Body of pancreas (tissue), 4 donors: ENCODE measurements around the gene KIF22. TPM values are rescaled to one million over a fixed set of nuclear protein-coding genes. Genes with fewer than 3 reads are reported as not detected.
A peak's percentile ranks its signal among the peaks of the same experiment; 100 is the strongest.

Source experiments
- ATAC-seq: fragments of 150-250 bp; one replicate; pipeline ENCODE4 v1.9.1; 2016
- DNase-seq, 4 donors: peaks; one replicate each; pipeline ENCODE4 v3.0.0-alpha.2; 2019
- H3K27ac ChIP-seq, 4 donors: fragments of 200-600 bp; sonication (generic); 1 replicate in 3 of 4; 2 replicates in 1 of 4; pipeline versions ENCODE4 v1.5.1 to v1.6.1; 2016 to 2019; ENCODE audit warnings: mild to moderate bottlenecking in 1 of 4, mixed read lengths in 1 of 4, moderate library complexity in 1 of 4
- H3K27me3 ChIP-seq, 2 donors: fragments of 200-600 bp; sonication (generic); one replicate each; pipeline ENCODE4 v1.6.0; 2016; ENCODE audit warnings: mild to moderate bottlenecking in 1 of 2
- H3K36me3 ChIP-seq, 2 donors: fragments of 200-600 bp; sonication (generic); replicated peaks in 1 of 2; 2 replicates each; pipeline ENCODE4 v1.5.1; 2016; ENCODE audit warnings: low read depth in 2 of 2; ENCODE audit not compliant: insufficient read depth in 1 of 2
- H3K4me1 ChIP-seq: fragments of 200-600 bp; sonication (generic); one replicate; pipeline ENCODE4 v1.6.0; 2016
- H3K4me3 ChIP-seq, 2 donors: fragments of 200-600 bp; sonication (generic); 1 replicate in 1 of 2; 2 replicates in 1 of 2; pipeline ENCODE4 v1.5.1; 2016 to 2019
- H3K9me3 ChIP-seq, 3 donors: fragments of 200-600 bp; sonication (generic); 1 replicate in 2 of 3; 2 replicates in 1 of 3; pipeline ENCODE4 v1.5.1; 2016
- CTCF ChIP-seq, 7 experiments: fragments of 450-650 bp in 4 of 7; fragments of 200-600 bp in 3 of 7; sonication (generic) in 3 of 7; IDR thresholded peaks; one replicate each; pipeline ENCODE4 v1.5.1; 2016 to 2019; ENCODE audit warnings: antibody characterized with exemption in 7 of 7
- POLR2A ChIP-seq, 3 donors: fragments of 450-650 bp; IDR thresholded peaks; one replicate each; pipeline ENCODE4 v1.6.1; 2016; ENCODE audit warnings: antibody characterized with exemption in 3 of 3, mild to moderate bottlenecking in 2 of 3
- WGBS, 2 donors: methylation state at CpG; one replicate each; pipeline ENCODE4 v1.1.5; 2017; 5-methylcytosine and 5-hydroxymethylcytosine counted together
- intact Hi-C: fragments of 100-400 bp; cut with DNase I; formaldehyde crosslinking; loops from one replicate; pipeline ENCODE4 v1.15.1; 2023
- total RNA-seq, 2 donors: library from RNA; depleted of rRNA; stranded (reverse); fragments of >200 nt; gene quantifications; one replicate each; pipeline ENCODE4 v1.1.0, GENCODE V29; 2016

KIF22 gene
- total RNA-seq: 10 to 100 TPM in 1 of 2 donors, 1 to 10 TPM in 1; 8.9 to 13.7 TPM

- peak within 1 kb of the TSS; percentile 68 to 94 (median 84) for H3K27ac ChIP-seq
- whole genome bisulfite sequencing, 2 donors: 0% methylated on average over 67 of the region's 67 CpGs; no CpG with 5 or more reads in 1 of the 2 donors
- H3K4me3 ChIP-seq: peak within 1 kb of the TSS; percentile 65 to 71
- H3K9me3 ChIP-seq: no peaks in the 10 kb centered on the region
- H3K36me3 ChIP-seq: no peaks in the 10 kb centered on the region
- ATAC-seq (peak; percentile 100), DNase-seq (peak; percentile 99 to 100 (median 99))
- H3K27me3 ChIP-seq: no peaks in the 10 kb centered on the region
- intact Hi-C loops: no loop called here
- peak; percentile 49 to 85 (median 84) for TF ChIP-seq POLR2A (IDR thresholded peaks at IDR 0.05)
- TF ChIP-seq CTCF (IDR thresholded peaks at IDR 0.05): peak; percentile 62 to 92 (median 90)
- peaks cover 33% of the 10 kb centered on the region for H3K4me1 ChIP-seq
These were observed at the start of gene KIF22 for GRCh38 chr16:29790183-29790948. KIF22 (plus strand) TSS chr16:29790751; CDS start chr16:29790760, 9 bp downstream.

DNA sequence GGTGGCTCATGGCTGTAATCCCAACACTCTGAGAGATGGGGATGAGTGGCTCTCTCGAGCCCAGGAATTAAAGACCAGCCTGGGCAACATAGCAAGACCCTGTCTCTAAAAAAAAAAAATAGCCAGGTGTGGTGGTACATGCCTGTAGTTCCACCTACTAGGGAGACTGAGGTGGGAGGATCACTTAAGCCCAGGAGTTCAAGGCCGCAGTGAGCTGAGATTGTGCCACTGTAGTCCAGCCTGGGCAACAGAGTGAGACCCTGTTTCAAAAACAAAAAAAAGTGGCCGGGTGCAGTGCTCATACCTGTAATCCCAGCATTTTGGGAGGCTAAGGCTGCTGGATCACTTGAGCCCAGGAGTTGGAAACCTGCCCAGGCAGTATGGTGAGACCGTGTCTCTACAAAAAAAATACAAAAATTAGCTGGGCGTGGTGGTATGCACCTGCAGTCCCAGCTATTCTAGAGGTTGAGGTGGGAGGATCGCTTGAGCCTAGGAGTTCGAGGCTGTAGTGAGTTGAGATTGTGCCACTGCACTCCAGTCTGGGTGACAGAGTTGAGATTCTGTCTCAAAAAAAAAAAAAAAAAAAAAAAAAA, 47.8 kb upstream of the KIF22 start:
- Histone ChIP-seq H3K27me3 (no peaks in the 10 kb centered on the region), H3K9me3 (no peaks in the 10 kb centered on the region), H3K27ac (no peak overlapping the region), H3K36me3 (no peaks in the 10 kb centered on the region), H3K4me1 (no peaks in the 10 kb centered on the region), H3K4me3 (no peak overlapping the region)
- no peak for ATAC-seq
- intact Hi-C loops: no loop called here
- DNase-seq: no peak
- TF ChIP-seq CTCF (IDR thresholded peaks at IDR 0.05) (no peak), POLR2A (IDR thresholded peaks at IDR 0.05) (no peak)
- WGBS, 2 donors: 76 to 87% methylated on average over 7 of the region's 7 CpGs

DNA sequence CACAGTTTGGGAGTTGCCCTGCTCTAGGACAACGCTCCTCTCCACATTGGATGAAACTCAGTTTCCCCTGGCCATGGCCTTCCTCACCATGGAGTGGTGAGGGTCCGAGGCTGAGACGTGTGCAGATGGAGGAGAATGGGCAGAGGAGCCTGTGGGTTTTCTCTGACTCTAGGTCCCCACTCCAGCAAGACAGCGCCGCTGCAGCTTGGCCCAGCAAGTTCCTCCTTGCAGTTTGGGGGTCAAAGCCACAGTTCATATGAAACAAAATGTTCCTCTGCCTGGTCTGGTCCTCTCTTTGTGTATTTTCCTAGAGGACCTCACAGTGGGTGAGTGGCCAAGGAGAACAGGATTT, 47.1 kb upstream of the KIF22 start:
- ATAC-seq (no peak), DNase-seq (no peak)
- intact Hi-C loops: no loop called here
- 81 to 82% methylated on average over 5 of the region's 5 CpGs for WGBS, 2 donors
- H3K4me3 ChIP-seq: no peak overlapping the region
- no peaks in the 10 kb centered on the region for H3K4me1 ChIP-seq
- H3K36me3 ChIP-seq: no peaks in the 10 kb centered on the region
- no peak overlapping the region for H3K27ac ChIP-seq
- TF ChIP-seq CTCF (IDR thresholded peaks at IDR 0.05) (no peak), POLR2A (IDR thresholded peaks at IDR 0.05) (no peak)
- no peaks in the 10 kb centered on the region for H3K9me3 ChIP-seq
- H3K27me3 ChIP-seq: no peaks in the 10 kb centered on the region

- 84 to 89% methylated on average over 7 to 20 of the region's 21 CpGs for WGBS, 2 donors
- DNase-seq: no peak
- Histone ChIP-seq H3K27me3 (no peaks in the 10 kb centered on the region), H3K9me3 (no peaks in the 10 kb centered on the region), H3K36me3 (no peaks in the 10 kb centered on the region), H3K4me3 (no peak overlapping the region), H3K4me1 (no peaks in the 10 kb centered on the region), H3K27ac (no peak overlapping the region)
- ATAC-seq: peak; percentile 27
- no peak for TF ChIP-seq CTCF (IDR thresholded peaks at IDR 0.05)
- no peak for TF ChIP-seq POLR2A (IDR thresholded peaks at IDR 0.05)
- intact Hi-C loops: no loop called here
These were observed 46.6 kb upstream of the KIF22 start for GRCh38 chr16:29743827-29744531.
